Measurements from ENCODE around the gene TRAF1. TPM values are rescaled to one million over a fixed set of nuclear protein-coding genes. Genes with fewer than 3 reads are reported as not detected.

Gene TRAF1
- total RNA-seq, 2 donors from 2014 or later, result 3.6 to 8.2 TPM

DNA sequence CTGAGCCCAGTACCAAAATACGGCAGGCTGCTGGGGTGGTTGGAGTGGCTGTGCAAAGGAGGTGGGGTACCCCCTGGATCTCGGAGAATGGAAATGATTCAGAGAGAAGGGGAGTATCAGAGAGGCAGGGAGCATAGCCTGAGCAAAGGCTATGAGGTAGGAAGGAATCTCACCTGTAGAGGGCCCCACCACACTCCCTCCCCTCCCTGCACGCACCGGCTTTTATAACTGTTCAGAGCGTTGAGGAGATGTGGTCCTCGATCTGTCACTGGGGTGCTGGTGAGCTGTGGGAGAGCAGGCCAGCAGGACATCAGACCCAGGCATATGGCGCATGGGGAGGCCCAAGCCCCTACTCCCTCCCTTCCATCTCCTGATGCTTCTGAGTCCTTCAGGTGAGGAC lies 62.8 kb downstream of the TRAF1 start:
- Histone ChIP-seq H3K36me3 (ENCODE audit: control insufficient read depth, insufficient read depth, low read length) (peaks cover 17% of the 10 kb centered on the region), H3K27ac (ENCODE audit: low read depth, low read length) (no peak overlapping the region), H3K9ac (ENCODE audit: extremely low read depth, low read length, poor library complexity, severe bottlenecking) (no peak overlapping the region), H3K4me3 (ENCODE audit: low read length) (no peak overlapping the region), H3K4me1 (ENCODE audit: control insufficient read depth, insufficient read depth, low read length) (no peaks in the 10 kb centered on the region), H3K9me3 (ENCODE audit: control insufficient read depth, low read length) (no peaks in the 10 kb centered on the region), H3K27me3 (ENCODE audit: control insufficient read depth, insufficient read depth, low read length, poor library complexity, severe bottlenecking) (no peaks in the 10 kb centered on the region)
- Mint-ChIP-seq H3K27me3 (ENCODE audit: insufficient read depth) (no peaks in the 10 kb centered on the region), H3K27ac (no peak overlapping the region), H3K9me3 (no peaks in the 10 kb centered on the region), H3K4me3 (no peak overlapping the region), H3K36me3 (ENCODE audit: low read depth) (peaks cover 2% of the 10 kb centered on the region), H3K4me1 (no peaks in the 10 kb centered on the region)
- peak; percentile 71 for TF ChIP-seq CTCF (conservative IDR thresholded peaks at IDR 0.05)
- WGBS, 2 experiments (ENCODE audit: insufficient coverage in 1 of 2, insufficient read length in 1 of 2), result 91 to 93% methylated on average over 3 to 7 of the region's 7 CpGs
- DNase-seq, result peak; percentile 71

DNA sequence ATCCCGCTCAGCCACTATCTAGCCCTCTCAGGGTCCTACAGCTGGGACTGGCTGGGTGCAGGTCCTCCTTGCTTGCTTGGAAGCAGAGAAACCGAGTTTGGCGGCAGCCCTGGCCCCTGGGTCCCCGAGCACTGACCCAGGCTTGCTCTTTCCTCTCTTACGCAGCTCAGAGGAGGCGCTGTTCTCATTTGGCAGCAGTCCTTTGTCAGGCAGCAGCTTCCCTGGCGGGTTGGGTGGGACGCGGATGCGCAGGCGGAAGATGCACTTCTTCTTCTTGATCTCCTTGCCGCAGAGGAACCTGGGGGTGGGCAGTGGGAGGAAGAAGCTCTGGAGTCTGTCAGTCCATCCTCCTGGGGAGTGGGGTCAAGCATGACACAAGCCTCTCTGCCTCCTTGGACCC lies 64.1 kb downstream of the TRAF1 start:
- Histone ChIP-seq H3K4me1 (ENCODE audit: control insufficient read depth, insufficient read depth, low read length) (no peaks in the 10 kb centered on the region), H3K27ac (ENCODE audit: low read depth, low read length) (no peak overlapping the region), H3K4me3 (ENCODE audit: low read length) (no peak overlapping the region), H3K9ac (ENCODE audit: extremely low read depth, low read length, poor library complexity, severe bottlenecking) (no peak overlapping the region), H3K27me3 (ENCODE audit: control insufficient read depth, insufficient read depth, low read length, poor library complexity, severe bottlenecking) (no peaks in the 10 kb centered on the region), H3K36me3 (ENCODE audit: control insufficient read depth, insufficient read depth, low read length) (peaks cover 22% of the 10 kb centered on the region), H3K9me3 (ENCODE audit: control insufficient read depth, low read length) (no peaks in the 10 kb centered on the region)
- Mint-ChIP-seq H3K27me3 (ENCODE audit: insufficient read depth) (no peaks in the 10 kb centered on the region), H3K4me3 (no peak overlapping the region), H3K36me3 (ENCODE audit: low read depth) (peaks cover 2% of the 10 kb centered on the region), H3K9me3 (no peaks in the 10 kb centered on the region), H3K27ac (no peak overlapping the region), H3K4me1 (no peaks in the 10 kb centered on the region)
- DNase-seq, result peak; percentile 68
- WGBS, 2 experiments (ENCODE audit: insufficient coverage in 1 of 2, insufficient read length in 1 of 2), result 93 to 94% methylated on average over 8 to 12 of the region's 12 CpGs
- TF ChIP-seq CTCF (conservative IDR thresholded peaks at IDR 0.05), result peak; percentile 32

- Histone ChIP-seq H3K4me1 (ENCODE audit: control insufficient read depth, insufficient read depth, low read length) (no peaks in the 10 kb centered on the region), H3K36me3 (ENCODE audit: control insufficient read depth, insufficient read depth, low read length) (peaks cover 23% of the 10 kb centered on the region), H3K27ac (ENCODE audit: low read depth, low read length) (no peak overlapping the region), H3K9me3 (ENCODE audit: control insufficient read depth, low read length) (no peaks in the 10 kb centered on the region), H3K4me3 (ENCODE audit: low read length) (no peak overlapping the region), H3K9ac (ENCODE audit: extremely low read depth, low read length, poor library complexity, severe bottlenecking) (no peak overlapping the region), H3K27me3 (ENCODE audit: control insufficient read depth, insufficient read depth, low read length, poor library complexity, severe bottlenecking) (no peaks in the 10 kb centered on the region)
- no peak for DNase-seq
- TF ChIP-seq CTCF (conservative IDR thresholded peaks at IDR 0.05), result no peak
- Mint-ChIP-seq H3K9me3 (no peaks in the 10 kb centered on the region), H3K4me1 (no peaks in the 10 kb centered on the region), H3K27me3 (ENCODE audit: insufficient read depth) (no peaks in the 10 kb centered on the region), H3K36me3 (ENCODE audit: low read depth) (peaks cover 2% of the 10 kb centered on the region), H3K4me3 (no peak overlapping the region), H3K27ac (no peak overlapping the region)
- 92 to 96% methylated on average over 5 to 6 of the region's 6 CpGs for WGBS, 2 experiments (ENCODE audit: insufficient coverage in 1 of 2, insufficient read length in 1 of 2)
Measured at GRCh38 chr9:120861935-120862334, 64.7 kb downstream of the TRAF1 start.

All from endodermal cell (in vitro differentiated cells).